ENCODE data around the gene MBP. TPM values are rescaled to one million over a fixed set of nuclear protein-coding genes. Genes with fewer than 3 reads are reported as not detected.

MBP gene
- total and polyA plus RNA-seq, 10 of the 15 experiments (the other 5 are each of a cell fraction or from before 2014, with no cell fraction given), result 12.2 to 67.8 (median 42.1) TPM

DNA sequence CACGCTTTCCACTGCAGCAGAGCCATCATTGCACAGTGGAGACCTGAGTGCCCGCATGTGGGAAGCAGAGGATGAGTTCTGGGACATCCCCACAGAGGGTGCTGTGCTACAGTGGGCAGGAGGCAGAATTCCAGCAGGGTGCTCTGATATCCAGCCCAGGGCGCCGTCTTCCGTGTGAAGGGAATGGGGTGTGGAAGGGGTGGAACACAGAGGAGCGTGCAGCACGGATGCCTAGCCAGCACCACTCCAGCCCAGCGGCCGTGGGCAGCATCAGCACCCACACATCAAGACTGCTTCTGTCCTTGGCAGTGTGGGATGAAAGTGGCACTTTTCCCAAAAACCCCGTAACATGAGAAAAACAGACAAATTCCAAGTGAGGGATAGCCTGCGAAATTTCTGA is 175.9 kb downstream of the MBP start (continued):
- TF ChIP-seq, protein P1, sequence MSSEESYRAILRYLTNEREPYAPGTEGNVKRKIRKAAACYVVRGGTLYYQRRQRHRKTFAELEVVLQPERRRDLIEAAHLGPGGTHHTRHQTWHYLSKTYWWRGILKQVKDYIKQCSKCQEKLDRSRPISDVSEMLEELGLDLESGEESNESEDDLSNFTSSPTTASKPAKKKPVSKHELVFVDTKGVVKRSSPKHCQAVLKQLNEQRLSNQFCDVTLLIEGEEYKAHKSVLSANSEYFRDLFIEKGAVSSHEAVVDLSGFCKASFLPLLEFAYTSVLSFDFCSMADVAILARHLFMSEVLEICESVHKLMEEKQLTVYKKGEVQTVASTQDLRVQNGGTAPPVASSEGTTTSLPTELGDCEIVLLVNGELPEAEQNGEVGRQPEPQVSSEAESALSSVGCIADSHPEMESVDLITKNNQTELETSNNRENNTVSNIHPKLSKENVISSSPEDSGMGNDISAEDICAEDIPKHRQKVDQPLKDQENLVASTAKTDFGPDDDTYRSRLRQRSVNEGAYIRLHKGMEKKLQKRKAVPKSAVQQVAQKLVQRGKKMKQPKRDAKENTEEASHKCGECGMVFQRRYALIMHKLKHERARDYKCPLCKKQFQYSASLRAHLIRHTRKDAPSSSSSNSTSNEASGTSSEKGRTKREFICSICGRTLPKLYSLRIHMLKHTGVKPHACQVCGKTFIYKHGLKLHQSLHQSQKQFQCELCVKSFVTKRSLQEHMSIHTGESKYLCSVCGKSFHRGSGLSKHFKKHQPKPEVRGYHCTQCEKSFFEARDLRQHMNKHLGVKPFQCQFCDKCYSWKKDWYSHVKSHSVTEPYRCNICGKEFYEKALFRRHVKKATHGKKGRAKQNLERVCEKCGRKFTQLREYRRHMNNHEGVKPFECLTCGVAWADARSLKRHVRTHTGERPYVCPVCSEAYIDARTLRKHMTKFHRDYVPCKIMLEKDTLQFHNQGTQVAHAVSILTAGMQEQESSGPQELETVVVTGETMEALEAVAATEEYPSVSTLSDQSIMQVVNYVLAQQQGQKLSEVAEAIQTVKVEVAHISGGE (CRISPR knock-in tag; IDR thresholded peaks at IDR 0.05), result no peak
- TF ChIP-seq, protein P2, sequence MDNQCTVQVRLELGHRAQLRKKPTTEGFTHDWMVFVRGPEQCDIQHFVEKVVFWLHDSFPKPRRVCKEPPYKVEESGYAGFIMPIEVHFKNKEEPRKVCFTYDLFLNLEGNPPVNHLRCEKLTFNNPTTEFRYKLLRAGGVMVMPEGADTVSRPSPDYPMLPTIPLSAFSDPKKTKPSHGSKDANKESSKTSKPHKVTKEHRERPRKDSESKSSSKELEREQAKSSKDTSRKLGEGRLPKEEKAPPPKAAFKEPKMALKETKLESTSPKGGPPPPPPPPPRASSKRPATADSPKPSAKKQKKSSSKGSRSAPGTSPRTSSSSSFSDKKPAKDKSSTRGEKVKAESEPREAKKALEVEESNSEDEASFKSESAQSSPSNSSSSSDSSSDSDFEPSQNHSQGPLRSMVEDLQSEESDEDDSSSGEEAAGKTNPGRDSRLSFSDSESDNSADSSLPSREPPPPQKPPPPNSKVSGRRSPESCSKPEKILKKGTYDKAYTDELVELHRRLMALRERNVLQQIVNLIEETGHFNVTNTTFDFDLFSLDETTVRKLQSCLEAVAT (IDR thresholded peaks at IDR 0.05), result no peak
- TF ChIP-seq TCF3 (IDR thresholded peaks at IDR 0.05; ENCODE audit: borderline replicate concordance, insufficient read depth, low read depth, low read length), result no peak

DNA sequence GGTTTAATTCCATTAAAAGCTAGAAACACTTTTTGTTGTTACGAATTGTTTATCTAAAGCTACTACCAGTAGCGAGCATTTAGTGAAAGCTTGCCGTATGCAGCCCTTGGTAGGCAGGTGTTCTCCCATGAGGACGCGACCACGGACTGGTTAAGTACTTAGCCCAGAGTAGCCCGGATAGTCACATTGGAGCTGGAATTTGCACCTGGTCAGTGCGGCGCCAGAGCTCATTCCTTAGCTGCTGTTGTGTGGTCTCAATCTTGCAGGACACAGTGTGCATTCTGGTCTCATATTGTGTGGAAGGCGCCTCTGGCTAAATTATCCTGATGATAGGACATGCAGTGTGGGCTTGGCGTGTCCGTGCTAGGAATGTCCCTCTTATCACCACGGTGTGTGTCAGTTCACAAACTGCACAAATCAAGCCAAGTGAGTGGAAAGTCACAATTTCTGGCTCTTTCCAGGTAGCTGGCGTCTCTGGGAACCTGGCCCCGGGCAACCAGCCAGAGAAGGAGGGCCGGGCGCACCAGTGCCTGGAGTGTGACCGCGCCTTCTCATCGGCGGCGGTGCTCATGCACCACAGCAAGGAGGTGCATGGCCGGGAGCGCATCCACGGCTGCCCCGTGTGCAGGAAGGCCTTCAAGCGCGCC is 176.9 kb downstream of the MBP start:
- no peak for DNase-seq (ENCODE audit: low read depth, low spot score)
- SMC1A ChIA-PET (ENCODE audit: uncharacterized antibody, unreplicated experiment), result interaction anchor here (1.1 to 1.4 kb wide), 3 partner anchors 8 to 25 kb away, joined by 3 to 4 read pairs (median 3); no protein-coding TSS in a partner anchor
- Histone ChIP-seq H3K27me3 (replicated peaks in 1 of 2; ENCODE audit: control insufficient read depth in 2 of 2, insufficient read depth in 2 of 2, low read length in 1 of 2) (no peaks in the 10 kb centered on the region), H3K27ac (ENCODE audit: control insufficient read depth, insufficient read depth) (no peak overlapping the region), H3K79me2 (ENCODE audit: control insufficient read depth, insufficient read depth, low read length) (no peaks in the 10 kb centered on the region), H3K4me3 (no peak overlapping the region), H3K9ac (ENCODE audit: control insufficient read depth, insufficient read depth, low read length) (no peak overlapping the region), H3K4me1 (ENCODE audit: control insufficient read depth, insufficient read depth, low read length) (no peaks in the 10 kb centered on the region), H3K4me2 (ENCODE audit: control insufficient read depth, insufficient read depth) (no peak overlapping the region), H4K20me1 (ENCODE audit: control insufficient read depth, insufficient read depth) (no peaks in the 10 kb centered on the region), H2AFZ (ENCODE audit: control insufficient read depth, low read depth, low read length) (no peak overlapping the region), H3K36me3 (ENCODE audit: control insufficient read depth in 2 of 2, insufficient read depth in 2 of 2, low read length in 1 of 2) (peaks cover 14 to 18% of the 10 kb centered on the region in 2 experiments), H3K9me3 (replicated peaks; ENCODE audit: control insufficient read depth, insufficient read depth, low read length) (no peaks in the 10 kb centered on the region)
- POLR2A ChIA-PET, result no interaction called here
- RAD21 ChIA-PET (ENCODE audit: unreplicated experiment), result no interaction called here
- ATAC-seq, result no peak
- intact Hi-C loops (cut with micrococcal nuclease; ENCODE audit: unreplicated experiment) (no loop called here), in situ Hi-C loops (cut with MboI) (no loop called here)
- BruUV-seq (replicated peaks), result no TSS peak
- CTCF ChIA-PET, result interaction anchor here (1.0 to 1.9 kb wide), 4 partner anchors 8 to 152 kb away, joined by 3 to 5 read pairs (median 4); no protein-coding TSS in a partner anchor
- no peak for FAIRE-seq
- 96% methylated on average over 28 of the region's 28 CpGs for WGBS (ENCODE audit: insufficient coverage, insufficient replicate concordance, low lambda C conversion rate, missing lambda C conversion rate)
- TF ChIP-seq SMAD1 (IDR thresholded peaks at IDR 0.05; ENCODE audit: low read depth, partially characterized antibody), result no peak
- no peak for TF ChIP-seq NRF1 (conservative IDR thresholded peaks at IDR 0.05; ENCODE audit: low read depth, low read length)
- no peak for TF ChIP-seq RFX5 (IDR thresholded peaks at IDR 0.05; ENCODE audit: low read depth, low read length)
- TF ChIP-seq MAX (IDR thresholded peaks at IDR 0.05; ENCODE audit: low read depth, low read length), result no peak

All from GM12878 (cell line).